Measurements from ENCODE around the gene PHF2.

Gene PHF2

DNA sequence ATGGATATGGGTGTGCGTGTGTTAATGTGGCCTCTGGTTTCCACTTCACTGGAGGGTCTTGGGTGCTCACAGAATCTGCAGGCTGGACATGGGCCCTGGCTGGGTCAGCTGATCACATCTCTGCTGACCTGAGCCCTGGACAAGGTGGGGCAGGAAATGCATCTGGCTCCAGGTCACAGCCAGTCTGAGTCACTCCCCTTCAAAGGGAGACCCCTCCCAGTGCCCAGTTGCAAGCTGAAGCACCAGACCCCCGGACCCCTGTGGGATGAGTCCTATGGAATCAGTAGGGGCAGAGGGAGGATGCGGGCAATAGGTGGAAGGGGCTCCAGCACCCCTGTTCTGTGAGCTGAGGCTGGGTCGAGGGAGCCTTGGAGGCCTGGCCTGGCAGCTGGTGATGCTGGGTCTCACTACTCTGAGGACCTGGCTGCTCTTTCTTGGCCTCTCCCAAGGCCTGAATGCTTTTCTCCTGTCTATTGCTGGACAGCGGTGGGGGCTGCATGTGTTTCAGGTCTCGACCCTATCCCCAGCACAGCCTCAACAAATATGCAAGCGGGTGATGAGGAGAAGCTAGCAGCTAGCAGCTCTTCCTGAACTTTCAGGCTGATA is 54.5 kb downstream of the PHF2 start:
- no peak for DNase-seq (ENCODE audit: low read depth)

- DNase-seq (ENCODE audit: low read depth): no peak
Measured at GRCh38 chr9:93633492-93634221, 57.3 kb downstream of the PHF2 start.

GRCh38 chr9:93634311-93635185 is 58.2 kb downstream of the PHF2 start:
- DNase-seq (ENCODE audit: low read depth): no peak

DNA sequence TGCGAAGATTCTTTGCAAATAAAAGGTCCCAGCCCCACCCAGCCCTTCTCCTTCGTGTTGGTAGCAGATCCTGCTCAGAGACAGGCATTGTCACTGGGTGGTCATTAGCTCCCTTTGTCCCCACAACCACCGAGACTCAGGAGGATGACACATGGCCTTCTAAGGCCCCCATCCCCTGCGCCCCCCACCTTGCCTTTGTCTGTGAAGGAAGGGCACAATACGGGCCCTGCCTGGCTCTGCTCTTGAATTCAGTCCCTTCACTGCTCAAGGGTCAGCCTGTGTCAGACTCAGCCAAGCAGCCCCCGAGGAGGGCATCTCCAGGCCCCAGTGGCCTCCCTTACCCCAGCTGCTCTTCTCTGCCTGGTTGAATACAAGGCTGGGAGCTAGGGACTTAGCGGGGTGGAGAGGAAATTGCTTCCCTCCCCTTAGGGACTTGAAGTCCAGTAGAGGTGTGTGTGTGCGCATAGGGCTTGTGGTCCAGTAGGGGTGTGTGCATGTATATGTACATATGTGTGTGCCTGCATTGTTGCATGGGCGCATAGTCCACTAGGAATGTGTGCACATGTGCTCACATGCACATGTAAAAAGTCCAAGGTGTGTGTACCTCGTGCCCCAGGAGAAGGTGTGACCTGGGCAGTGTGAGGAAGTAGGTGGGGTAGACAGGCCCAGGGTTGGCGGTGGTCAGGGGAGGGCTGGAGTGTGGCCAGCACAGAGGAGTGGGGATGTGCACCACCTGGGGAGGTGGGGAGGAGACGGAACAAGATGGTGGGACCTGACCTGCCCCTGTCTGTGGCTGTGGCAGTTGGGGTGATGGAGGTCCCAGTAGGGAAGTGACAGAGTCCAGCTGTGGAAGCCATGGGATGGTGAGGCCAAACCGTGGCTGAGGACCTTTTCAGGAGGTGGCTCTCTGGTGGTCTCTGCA is 59.1 kb downstream of the PHF2 start:
- no peak for DNase-seq (ENCODE audit: low read depth)

- DNase-seq (ENCODE audit: low read depth): no peak
Measured at GRCh38 chr9:93636172-93636661, 59.8 kb downstream of the PHF2 start.

GRCh38 chr9:93636667-93637066 is 60.3 kb downstream of the PHF2 start:
- no peak for DNase-seq (ENCODE audit: low read depth)

GRCh38 chr9:93637886-93638285 is 61.5 kb downstream of the PHF2 start:
- no peak for DNase-seq (ENCODE audit: low read depth)

DNA sequence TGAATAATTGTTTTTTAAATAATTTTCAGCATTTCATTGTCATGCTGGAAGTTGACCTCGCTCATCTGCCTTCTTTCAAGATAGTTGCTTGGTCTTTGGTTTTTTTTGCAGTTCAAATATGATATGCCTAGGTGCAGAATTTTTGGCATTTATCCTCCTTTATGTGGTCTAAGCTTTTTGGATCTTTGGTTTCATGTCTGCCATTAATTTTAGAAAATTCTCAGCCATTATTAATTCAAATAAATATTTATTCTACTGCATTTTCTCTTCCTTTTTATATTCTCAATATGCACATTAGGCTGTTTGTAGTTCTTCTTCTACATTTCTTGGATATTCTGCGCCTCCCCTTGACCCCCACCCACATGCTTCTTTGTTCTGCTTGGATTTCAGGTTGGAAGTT is 63.6 kb downstream of the PHF2 start:
- DNase-seq (ENCODE audit: low read depth): no peak

- DNase-seq (ENCODE audit: low read depth): peak; percentile 46
Measured at GRCh38 chr9:93642961-93643360, 66.6 kb downstream of the PHF2 start.

- DNase-seq (ENCODE audit: low read depth): no peak
Measured at GRCh38 chr9:93644397-93645088, 68.2 kb downstream of the PHF2 start.

DNA sequence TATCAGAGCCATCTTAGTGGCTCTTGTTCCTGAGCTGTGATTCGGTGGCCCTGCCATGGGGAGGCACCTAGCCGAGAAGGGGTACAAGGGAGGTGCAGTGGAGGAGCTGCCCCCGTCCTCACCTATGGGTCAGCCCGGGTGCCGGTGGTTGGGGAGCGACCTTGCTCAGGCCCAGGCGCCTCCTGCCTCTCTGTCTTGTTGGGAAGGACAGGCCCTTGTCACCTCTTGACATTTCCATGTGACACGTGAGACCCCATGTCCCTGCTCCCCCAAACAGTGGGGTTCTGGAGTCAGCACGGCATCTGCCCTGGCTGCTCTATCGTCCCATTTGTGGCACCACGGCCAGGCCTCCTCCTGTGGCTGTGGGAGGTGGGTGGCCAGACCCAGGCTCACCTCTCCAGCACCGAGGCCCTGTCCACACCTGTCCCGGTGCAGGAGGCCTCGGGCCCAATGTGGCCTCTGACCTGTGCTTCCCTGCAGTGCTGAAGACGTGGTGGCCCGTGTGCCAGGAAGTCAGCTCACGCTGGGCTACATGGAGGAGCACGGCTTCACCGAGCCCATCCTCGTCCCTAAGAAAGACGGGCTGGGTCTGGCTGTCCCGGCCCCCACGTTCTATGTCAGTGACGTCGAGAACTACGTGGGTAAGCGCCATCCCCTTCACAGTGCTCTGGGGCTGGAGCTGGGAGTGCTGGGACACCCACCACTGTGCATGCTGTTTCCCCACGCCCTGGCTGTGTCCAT is 68.9 kb downstream of the PHF2 start:
- DNase-seq (ENCODE audit: low read depth): no peak

- no peak for DNase-seq (ENCODE audit: low read depth)
Measured at GRCh38 chr9:93645921-93646639, 69.7 kb downstream of the PHF2 start.

GRCh38 chr9:93646640-93647178 is 70.3 kb downstream of the PHF2 start:
- no peak for DNase-seq (ENCODE audit: low read depth)

- DNase-seq (ENCODE audit: low read depth): no peak
Measured at GRCh38 chr9:93648181-93648580, 71.8 kb downstream of the PHF2 start.

DNA sequence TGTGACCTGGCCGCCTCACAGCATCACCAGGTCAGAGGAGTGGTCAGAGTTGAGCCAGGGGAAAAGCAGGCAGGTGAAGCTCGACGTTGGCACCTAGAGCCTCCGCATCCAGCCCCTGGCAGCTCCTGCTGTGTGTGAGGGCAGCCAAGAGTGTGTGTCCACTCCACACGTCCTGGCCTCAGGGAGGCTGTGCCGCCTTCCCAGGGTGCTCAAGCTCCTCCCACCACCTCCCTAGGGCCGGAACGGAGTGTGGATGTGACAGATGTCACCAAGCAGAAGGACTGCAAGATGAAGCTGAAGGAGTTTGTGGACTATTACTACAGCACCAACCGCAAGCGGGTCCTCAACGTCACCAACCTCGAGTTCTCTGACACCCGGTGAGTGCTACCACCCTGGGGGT is 72.5 kb downstream of the PHF2 start:
- DNase-seq (ENCODE audit: low read depth): no peak

- DNase-seq (ENCODE audit: low read depth): no peak
Measured at GRCh38 chr9:93649610-93650261, 73.4 kb downstream of the PHF2 start.

- DNase-seq (ENCODE audit: low read depth): no peak
Measured at GRCh38 chr9:93650448-93650847, 74.1 kb downstream of the PHF2 start.

- no peak for DNase-seq (ENCODE audit: low read depth)
Measured at GRCh38 chr9:93651521-93651950, 75.2 kb downstream of the PHF2 start.
